Measurements from ENCODE around the gene RNF44.

DNA sequence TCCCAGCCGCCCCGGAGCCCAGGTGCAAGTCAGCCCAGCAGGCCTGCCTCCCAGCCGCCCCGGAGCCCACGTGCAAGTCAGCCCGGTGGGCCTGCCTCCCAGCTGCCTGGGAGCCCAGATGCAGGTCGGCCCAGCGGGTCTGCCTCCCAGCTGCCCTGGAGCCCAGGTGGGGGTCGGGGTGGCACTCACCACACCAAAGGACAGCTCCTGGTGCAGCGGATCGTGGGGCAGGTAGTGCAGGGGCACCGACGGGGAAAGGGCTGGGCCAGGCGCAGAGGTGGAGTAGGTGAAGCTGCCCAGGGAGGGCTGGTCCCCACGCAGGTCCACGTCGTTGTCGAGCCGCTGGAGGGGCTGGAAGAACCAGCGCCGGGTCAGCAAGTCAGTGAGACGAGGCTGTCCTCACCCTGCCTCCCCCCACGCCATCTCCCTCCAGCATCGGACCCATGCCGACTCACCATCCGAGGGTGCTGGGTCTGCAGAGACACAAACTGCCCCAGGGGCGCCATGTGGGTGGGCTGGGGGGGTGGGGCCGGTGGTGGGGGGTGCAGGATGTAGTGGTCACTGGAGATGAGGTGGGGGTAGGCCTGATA is 6.7 kb downstream of the RNF44 start:
- TF ChIP-seq CTCF (conservative IDR thresholded peaks at IDR 0.05; ENCODE audit: low read depth, low read length), result no peak
- no peak for TF ChIP-seq USF2 (IDR thresholded peaks at IDR 0.05; ENCODE audit: low read depth, low read length)
- TF ChIP-seq POLR2A (IDR thresholded peaks at IDR 0.05; ENCODE audit: low read depth, low read length), result no peak
- no peak for TF ChIP-seq FOS (IDR thresholded peaks at IDR 0.05; ENCODE audit: low read depth, low read length)
- no peak for TF ChIP-seq CHD1 (IDR thresholded peaks at IDR 0.05; ENCODE audit: low read depth, low read length)
- TF ChIP-seq CEBPB (IDR thresholded peaks at IDR 0.05; ENCODE audit: low read depth, low read length), result no peak
- no peak for TF ChIP-seq RCOR1 (IDR thresholded peaks at IDR 0.05; ENCODE audit: insufficient replicate concordance, low read length)
- no peak for TF ChIP-seq SMC3 (IDR thresholded peaks at IDR 0.05; ENCODE audit: low read depth, low read length)
- no peak for TF ChIP-seq BHLHE40 (IDR thresholded peaks at IDR 0.05; ENCODE audit: low read depth, low read length)
- TF ChIP-seq RFX5 (IDR thresholded peaks at IDR 0.05; ENCODE audit: low read depth, low read length), result no peak
- TF ChIP-seq MAZ (IDR thresholded peaks at IDR 0.05; ENCODE audit: borderline replicate concordance, low read depth, low read length), result no peak

Data from IMR-90 (cell line).